ENCODE results near the gene HS1BP3.

- TF ChIP-seq CTCF (IDR thresholded peaks at IDR 0.05), result no peak
- TF ChIP-seq POLR2A (IDR thresholded peaks at IDR 0.05), result no peak
Measured at GRCh38 chr2:20574930-20575329, 76.0 kb downstream of the HS1BP3 start.

Data from lower leg skin (tissue), 3 donors.